Skeletal muscle tissue (tissue), 4 donors: ENCODE measurements around the gene PTS. TPM values are rescaled to one million over a fixed set of nuclear protein-coding genes. Genes with fewer than 3 reads are reported as not detected.

Experiments
- H3K27ac ChIP-seq: one replicate; pipeline ENCODE4 v1.7.0; 2013; ENCODE audit warnings: mild to moderate bottlenecking, low read depth, low read length, inconsistent platforms
- H3K27me3 ChIP-seq, 3 donors: one replicate each; pipeline ENCODE4 v1.7.0; 2013; ENCODE audit warnings: low read length in 3 of 3; ENCODE audit not compliant: control insufficient read depth in 3 of 3, insufficient read depth in 3 of 3
- H3K36me3 ChIP-seq, 3 donors: one replicate each; pipeline ENCODE4 v1.7.0; 2013; ENCODE audit warnings: low read length in 3 of 3; ENCODE audit not compliant: control insufficient read depth in 3 of 3, insufficient read depth in 3 of 3
- H3K4me1 ChIP-seq, 3 donors: one replicate each; pipeline ENCODE4 v1.7.0; 2013; ENCODE audit warnings: low read length in 3 of 3, mild to moderate bottlenecking in 3 of 3; ENCODE audit not compliant: control insufficient read depth in 3 of 3, insufficient read depth in 3 of 3
- H3K4me3 ChIP-seq, 3 donors: one replicate each; pipeline ENCODE4 v1.7.0; 2013; ENCODE audit warnings: low read length in 3 of 3
- H3K9ac ChIP-seq, 3 donors: one replicate each; pipeline ENCODE4 v1.7.0; 2013; ENCODE audit warnings: low read length in 3 of 3, mild to moderate bottlenecking in 3 of 3, moderate library complexity in 2 of 3, low read depth in 1 of 3
- H3K9me3 ChIP-seq, 3 donors: one replicate each; pipeline ENCODE4 v1.7.0; 2013; ENCODE audit warnings: low read length in 3 of 3; ENCODE audit not compliant: control insufficient read depth in 3 of 3
- total RNA-seq: library from RNA; depleted of rRNA; stranded (reverse); fragments of >200 nt; gene quantifications from one replicate; pipeline ENCODE4 v1.2.3, GENCODE V29; 2014
- donor health status: Osteomylitis.

Gene PTS
- total RNA-seq, 1 donor from 2014 or later, result 13.0 TPM

DNA sequence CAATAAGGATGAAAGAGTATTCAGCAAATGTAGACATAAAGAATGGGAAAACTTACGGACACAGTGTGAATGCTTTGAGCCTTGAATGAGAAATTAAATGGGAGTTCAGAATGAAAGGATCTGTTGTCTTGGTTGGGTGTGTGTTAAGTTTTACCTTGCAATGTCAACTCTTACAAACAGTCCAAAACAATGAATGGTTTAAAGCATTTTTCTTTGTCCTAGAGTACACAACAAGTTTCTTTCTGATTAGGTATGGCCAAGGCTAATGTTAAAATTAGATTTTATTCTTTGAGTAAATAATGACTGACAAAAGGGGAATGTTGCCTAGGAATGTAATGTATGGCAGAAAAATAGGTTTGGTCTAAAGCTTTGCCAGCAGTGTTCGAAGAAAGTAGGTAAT lies 2.5 kb downstream of the PTS start:
- Histone ChIP-seq H3K9me3 (no peaks in the 10 kb centered on the region), H3K4me1 (peaks cover 9 to 18% (median 10%) of the 10 kb centered on the region in 3 donors), H3K27me3 (no peaks in the 10 kb centered on the region), H3K9ac (no peak overlapping the region), H3K4me3 (no peak overlapping the region), H3K27ac (no peak overlapping the region), H3K36me3 (peaks cover 9 to 27% (median 25%) of the 10 kb centered on the region in 3 donors)

DNA sequence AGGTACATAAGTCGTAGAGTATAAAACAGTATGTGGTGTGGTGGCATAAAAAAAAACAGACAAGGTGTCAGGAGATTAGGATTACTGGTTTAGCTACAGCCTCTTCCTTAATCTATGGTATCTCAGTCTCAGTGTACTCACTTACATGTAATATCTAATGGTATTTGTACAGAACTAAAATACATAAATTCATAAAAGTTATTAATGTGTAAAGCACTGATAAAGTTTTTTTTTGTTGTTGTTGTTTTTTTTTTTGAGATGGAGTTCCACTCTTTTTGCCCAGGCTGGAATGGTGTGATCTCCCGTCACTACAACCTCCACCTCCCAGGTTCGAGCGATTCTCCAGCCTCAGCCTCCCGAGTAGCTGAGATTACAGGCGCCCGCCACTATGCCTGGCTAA lies 2.9 kb downstream of the PTS start:
- H3K27ac ChIP-seq, result no peak overlapping the region
- H3K27me3 ChIP-seq, result no peaks in the 10 kb centered on the region
- peaks cover 9 to 18% (median 10%) of the 10 kb centered on the region in 3 donors for H3K4me1 ChIP-seq
- H3K9ac ChIP-seq, result no peak overlapping the region
- H3K36me3 ChIP-seq, result peaks cover 9 to 29% (median 25%) of the 10 kb centered on the region in 3 donors
- H3K9me3 ChIP-seq, result no peaks in the 10 kb centered on the region
- H3K4me3 ChIP-seq, result no peak overlapping the region

DNA sequence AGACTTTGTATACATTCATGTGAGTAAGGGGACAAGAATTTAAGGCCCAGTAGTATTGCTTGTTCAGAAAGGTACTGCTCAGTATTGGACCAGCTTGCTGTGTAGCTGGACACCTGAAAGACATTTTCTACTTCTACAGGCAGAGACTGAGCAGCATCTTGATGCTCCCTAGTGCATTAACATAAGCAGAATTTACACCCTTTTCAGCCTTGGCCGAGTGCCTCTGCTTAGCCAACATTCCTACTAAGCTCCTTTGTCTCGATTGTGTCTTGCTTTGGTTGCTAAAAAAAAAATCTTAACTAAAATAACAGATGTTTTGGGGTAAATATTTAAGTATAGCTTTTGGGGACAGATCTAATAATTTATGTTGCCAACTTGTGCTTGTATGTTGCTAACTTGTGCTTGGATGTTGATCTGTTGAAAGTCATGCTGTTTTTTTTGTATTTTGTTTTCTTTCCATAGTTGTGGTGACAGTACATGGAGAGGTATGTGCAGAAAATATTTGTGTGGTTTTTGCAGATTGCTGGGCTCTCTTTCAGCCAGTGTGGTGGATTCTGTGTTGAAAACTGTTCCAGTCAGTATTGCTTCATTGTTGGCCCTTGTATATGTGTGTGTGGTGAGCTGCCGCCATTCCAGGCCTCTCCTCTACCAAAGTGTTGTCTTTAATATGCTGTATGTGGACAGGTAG lies 3.7 kb downstream of the PTS start:
- no peaks in the 10 kb centered on the region for H3K27me3 ChIP-seq
- peaks cover 9 to 18% (median 10%) of the 10 kb centered on the region in 3 donors for H3K4me1 ChIP-seq
- H3K9me3 ChIP-seq, result no peaks in the 10 kb centered on the region
- H3K9ac ChIP-seq, result no peak overlapping the region
- peaks cover 9 to 35% (median 27%) of the 10 kb centered on the region in 3 donors for H3K36me3 ChIP-seq
- no peak overlapping the region for H3K27ac ChIP-seq
- H3K4me3 ChIP-seq, result no peak overlapping the region

DNA sequence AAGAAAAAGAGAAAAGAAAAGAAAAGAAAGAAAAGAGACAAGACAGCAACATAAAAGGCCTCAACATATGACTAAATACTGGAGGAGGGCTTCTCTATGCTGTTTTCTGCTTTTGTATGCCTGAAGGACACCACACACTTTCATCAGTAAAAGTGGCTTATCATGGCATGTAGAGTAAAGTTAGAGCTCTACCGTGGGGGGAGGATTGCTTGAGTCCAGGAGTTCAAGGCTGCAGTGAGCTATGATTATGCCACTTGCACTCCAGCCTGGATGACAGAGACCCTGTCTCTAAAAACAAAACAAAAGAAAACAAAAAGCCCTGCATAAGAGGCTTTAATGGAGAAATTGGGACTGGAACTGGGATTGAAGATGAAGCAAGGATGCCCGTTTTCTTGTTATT lies 5.7 kb downstream of the PTS start:
- peaks cover 17 to 50% (median 46%) of the 10 kb centered on the region in 3 donors for H3K36me3 ChIP-seq
- H3K4me1 ChIP-seq, result peaks cover 7 to 9% (median 8%) of the 10 kb centered on the region in 3 donors
- no peaks in the 10 kb centered on the region for H3K27me3 ChIP-seq
- no peak overlapping the region for H3K27ac ChIP-seq
- H3K9me3 ChIP-seq, result no peaks in the 10 kb centered on the region
- H3K9ac ChIP-seq, result no peak overlapping the region
- H3K4me3 ChIP-seq, result no peak overlapping the region

DNA sequence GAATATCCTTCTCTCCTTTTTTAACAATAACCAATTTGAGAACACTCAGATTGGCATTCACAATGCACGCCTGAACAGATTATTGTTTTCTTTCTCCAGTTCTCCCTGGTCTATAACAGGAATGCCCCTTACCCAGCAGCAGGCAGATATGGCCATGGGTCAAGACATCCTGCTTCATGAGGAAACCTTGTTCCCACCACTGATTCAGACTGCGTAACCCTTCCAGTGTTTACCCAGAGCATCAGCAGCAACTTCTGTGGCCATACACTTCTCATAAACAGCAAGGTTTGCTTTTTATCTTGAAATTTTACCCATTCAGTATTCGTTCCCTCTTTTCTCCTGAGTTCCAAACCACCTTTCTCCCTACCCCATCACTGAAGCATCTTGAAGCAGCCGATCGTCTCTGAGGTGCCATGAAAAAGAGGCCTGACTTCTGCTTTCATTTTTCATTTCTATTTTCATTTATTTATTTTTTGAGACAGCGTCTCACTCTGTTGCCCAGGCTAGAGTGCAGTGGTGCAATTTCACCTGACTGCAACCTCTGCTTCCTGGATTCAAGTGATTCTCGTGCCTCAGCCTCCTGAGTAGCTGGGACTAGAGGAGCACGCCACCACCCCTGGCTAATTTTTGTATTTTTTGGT lies 9.6 kb downstream of the PTS start:
- H3K27me3 ChIP-seq, result no peaks in the 10 kb centered on the region
- H3K36me3 ChIP-seq, result peaks cover 15 to 44% (median 43%) of the 10 kb centered on the region in 3 donors

GRCh38 chr11:112237451-112237850 lies 11.2 kb downstream of the PTS start:
- H3K9me3 ChIP-seq, result no peaks in the 10 kb centered on the region
- H3K4me3 ChIP-seq, result no peak overlapping the region
- H3K27me3 ChIP-seq, result no peaks in the 10 kb centered on the region
- H3K9ac ChIP-seq, result no peak overlapping the region
- no peaks in the 10 kb centered on the region for H3K4me1 ChIP-seq
- peaks cover 15 to 39% (median 39%) of the 10 kb centered on the region in 3 donors for H3K36me3 ChIP-seq
- H3K27ac ChIP-seq, result no peak overlapping the region

More for the DNA sequence above, 9.6 kb downstream of the PTS start:
- Histone ChIP-seq H3K9me3 (no peaks in the 10 kb centered on the region), H3K27ac (no peak overlapping the region), H3K4me3 (no peak overlapping the region), H3K4me1 (no peaks in the 10 kb centered on the region), H3K9ac (no peak overlapping the region)

- Histone ChIP-seq H3K9me3 (no peaks in the 10 kb centered on the region), H3K27me3 (no peaks in the 10 kb centered on the region), H3K4me1 (no peaks in the 10 kb centered on the region), H3K4me3 (no peak overlapping the region), H3K27ac (no peak overlapping the region), H3K36me3 (peaks cover 15 to 37% (median 36%) of the 10 kb centered on the region in 3 donors), H3K9ac (no peak overlapping the region)
Measured at GRCh38 chr11:112238041-112238440, 11.8 kb downstream of the PTS start.

- no peak overlapping the region for H3K9ac ChIP-seq
- no peak overlapping the region for H3K27ac ChIP-seq
- peaks cover 10 to 20% (median 13%) of the 10 kb centered on the region in 3 donors for H3K36me3 ChIP-seq
- H3K27me3 ChIP-seq, result no peaks in the 10 kb centered on the region
- no peak overlapping the region for H3K4me3 ChIP-seq
- H3K9me3 ChIP-seq, result no peaks in the 10 kb centered on the region
- H3K4me1 ChIP-seq, result no peaks in the 10 kb centered on the region
Measured at GRCh38 chr11:112241486-112241885, 15.3 kb downstream of the PTS start.

GRCh38 chr11:112247201-112247600 lies 21.0 kb downstream of the PTS start:
- H3K9me3 ChIP-seq, result no peaks in the 10 kb centered on the region
- no peaks in the 10 kb centered on the region for H3K36me3 ChIP-seq
- H3K27ac ChIP-seq, result no peak overlapping the region
- no peaks in the 10 kb centered on the region for H3K27me3 ChIP-seq
- H3K4me3 ChIP-seq, result no peak overlapping the region
- no peaks in the 10 kb centered on the region for H3K4me1 ChIP-seq
- no peak overlapping the region for H3K9ac ChIP-seq

- Histone ChIP-seq H3K9ac (no peak overlapping the region), H3K27me3 (no peaks in the 10 kb centered on the region), H3K4me1 (no peaks in the 10 kb centered on the region), H3K9me3 (no peaks in the 10 kb centered on the region), H3K36me3 (no peaks in the 10 kb centered on the region), H3K27ac (no peak overlapping the region), H3K4me3 (no peak overlapping the region)
Measured at GRCh38 chr11:112248201-112248600, 22.0 kb downstream of the PTS start.
